ENCODE measurements around the gene PRDX1. TPM values are rescaled to one million over a fixed set of nuclear protein-coding genes. Genes with fewer than 3 reads are reported as not detected.
"Not testable (repeated sequence)": the region's sequence is repeated elsewhere in the genome, so short reads cannot be mapped to it uniquely, and the experiment has no call there.

PRDX1 gene
- total RNA-seq, 4 donors from 2014 or later = 216 to 325 (median 281) TPM

- 93 to 94% methylated on average over 11 of the region's 11 CpGs for WGBS, 2 donors
- TF ChIP-seq, protein P1, sequence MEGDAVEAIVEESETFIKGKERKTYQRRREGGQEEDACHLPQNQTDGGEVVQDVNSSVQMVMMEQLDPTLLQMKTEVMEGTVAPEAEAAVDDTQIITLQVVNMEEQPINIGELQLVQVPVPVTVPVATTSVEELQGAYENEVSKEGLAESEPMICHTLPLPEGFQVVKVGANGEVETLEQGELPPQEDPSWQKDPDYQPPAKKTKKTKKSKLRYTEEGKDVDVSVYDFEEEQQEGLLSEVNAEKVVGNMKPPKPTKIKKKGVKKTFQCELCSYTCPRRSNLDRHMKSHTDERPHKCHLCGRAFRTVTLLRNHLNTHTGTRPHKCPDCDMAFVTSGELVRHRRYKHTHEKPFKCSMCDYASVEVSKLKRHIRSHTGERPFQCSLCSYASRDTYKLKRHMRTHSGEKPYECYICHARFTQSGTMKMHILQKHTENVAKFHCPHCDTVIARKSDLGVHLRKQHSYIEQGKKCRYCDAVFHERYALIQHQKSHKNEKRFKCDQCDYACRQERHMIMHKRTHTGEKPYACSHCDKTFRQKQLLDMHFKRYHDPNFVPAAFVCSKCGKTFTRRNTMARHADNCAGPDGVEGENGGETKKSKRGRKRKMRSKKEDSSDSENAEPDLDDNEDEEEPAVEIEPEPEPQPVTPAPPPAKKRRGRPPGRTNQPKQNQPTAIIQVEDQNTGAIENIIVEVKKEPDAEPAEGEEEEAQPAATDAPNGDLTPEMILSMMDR (IDR thresholded peaks at IDR 0.05) = no peak
- no peak for TF ChIP-seq POLR2A (IDR thresholded peaks at IDR 0.05)
- H3K4me3 ChIP-seq (ENCODE audit: low read depth, poor library complexity, severe bottlenecking) = no peak overlapping the region
- no peak for DNase-seq (ENCODE audit: low spot score in 2 of 2)
- intact Hi-C loops (cut with DNase I; ENCODE audit: low total_unique reads) = no loop called here
Observed at GRCh38 chr1:45530632-45531135, 9.0 kb upstream of the PRDX1 start.

- H3K4me3 ChIP-seq (ENCODE audit: low read depth, poor library complexity, severe bottlenecking) = no peak overlapping the region
- DNase-seq (ENCODE audit: low spot score in 2 of 2) = no peak
- no peak for TF ChIP-seq POLR2A (IDR thresholded peaks at IDR 0.05)
- TF ChIP-seq, protein P1 (IDR thresholded peaks at IDR 0.05) = no peak
- intact Hi-C loops (cut with DNase I; ENCODE audit: low total_unique reads) = no loop called here
- WGBS, 2 donors = 100% methylated on average over 1 of the region's 1 CpG
Observed at GRCh38 chr1:45526135-45526644, 4.5 kb upstream of the PRDX1 start.

DNA sequence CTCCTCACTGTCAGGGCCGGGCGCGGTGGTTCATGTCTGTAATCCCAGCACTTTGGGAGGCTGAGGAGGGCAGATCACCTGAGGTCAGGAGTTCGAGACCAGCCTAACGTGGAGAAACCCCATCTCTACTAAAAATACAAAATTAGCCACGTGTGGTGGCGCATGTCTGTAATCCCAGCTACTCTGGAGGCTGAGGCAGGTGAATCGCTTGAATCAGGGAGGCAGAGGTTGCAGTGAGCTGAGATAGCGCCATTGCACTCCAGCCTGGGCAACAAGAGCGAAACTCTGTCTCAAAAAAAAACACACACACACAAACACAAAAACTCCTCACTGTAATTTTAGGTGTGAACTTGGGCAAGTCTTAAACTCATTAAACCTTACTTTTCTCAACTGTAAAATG lies 2.3 kb upstream of the PRDX1 start:
- DNase-seq (ENCODE audit: low spot score in 2 of 2); intact Hi-C loops (cut with DNase I; ENCODE audit: low total_unique reads); H3K4me3 ChIP-seq (ENCODE audit: low read depth, poor library complexity, severe bottlenecking): not testable (repeated sequence)
- WGBS, 2 donors = 91 to 92% methylated on average over 10 of the region's 10 CpGs

DNA sequence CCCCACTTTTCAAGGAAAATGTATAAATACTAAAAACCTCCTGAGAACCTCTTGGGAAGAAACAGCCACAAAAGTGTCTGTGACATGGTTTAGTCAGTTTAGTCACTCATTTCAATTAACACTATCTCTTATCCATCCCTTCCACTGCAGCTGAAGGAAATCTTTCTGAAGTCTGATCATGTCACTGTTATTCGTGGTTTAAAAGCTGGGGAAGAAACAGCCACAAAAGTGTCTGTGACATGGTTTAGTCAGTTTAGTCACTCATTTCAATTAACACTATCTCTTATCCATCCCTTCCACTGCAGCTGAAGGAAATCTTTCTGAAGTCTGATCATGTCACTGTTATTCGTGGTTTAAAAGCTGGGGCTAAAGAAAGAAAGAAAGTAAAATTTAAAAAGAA lies 1.8 kb upstream of the PRDX1 start:
- WGBS, 2 donors = 69 to 72% methylated on average over 2 of the region's 2 CpGs

GRCh38 chr1:45522324-45523104 lies 830 bp upstream of the PRDX1 start:
- no peak for DNase-seq (ENCODE audit: low spot score in 2 of 2)
- intact Hi-C loops (cut with DNase I; ENCODE audit: low total_unique reads) = no loop called here
- WGBS, 2 donors = 64% methylated on average over 21 of the region's 21 CpGs
- peak overlapping the region; percentile 89 for H3K4me3 ChIP-seq (ENCODE audit: low read depth, poor library complexity, severe bottlenecking)
- TF ChIP-seq POLR2A (IDR thresholded peaks at IDR 0.05) = no peak
- TF ChIP-seq, protein P1 (IDR thresholded peaks at IDR 0.05) = no peak

More for the DNA sequence above, 1.8 kb upstream of the PRDX1 start:
- DNase-seq (ENCODE audit: low spot score in 2 of 2); intact Hi-C loops (cut with DNase I; ENCODE audit: low total_unique reads); H3K4me3 ChIP-seq (ENCODE audit: low read depth, poor library complexity, severe bottlenecking): not testable (repeated sequence)

- H3K4me3 ChIP-seq (ENCODE audit: low read depth, poor library complexity, severe bottlenecking); DNase-seq (ENCODE audit: low spot score in 2 of 2): not testable (repeated sequence)
- whole genome bisulfite sequencing, 2 donors = 75 to 76% methylated on average over 16 of the region's 16 CpGs
- intact Hi-C loops (cut with DNase I; ENCODE audit: low total_unique reads) = loop anchor here (10.0 kb wide), 1 partner anchor 45 kb away; no protein-coding TSS in a partner anchor
Observed at GRCh38 chr1:45519774-45520173, 1.9 kb downstream of the PRDX1 start.

DNA sequence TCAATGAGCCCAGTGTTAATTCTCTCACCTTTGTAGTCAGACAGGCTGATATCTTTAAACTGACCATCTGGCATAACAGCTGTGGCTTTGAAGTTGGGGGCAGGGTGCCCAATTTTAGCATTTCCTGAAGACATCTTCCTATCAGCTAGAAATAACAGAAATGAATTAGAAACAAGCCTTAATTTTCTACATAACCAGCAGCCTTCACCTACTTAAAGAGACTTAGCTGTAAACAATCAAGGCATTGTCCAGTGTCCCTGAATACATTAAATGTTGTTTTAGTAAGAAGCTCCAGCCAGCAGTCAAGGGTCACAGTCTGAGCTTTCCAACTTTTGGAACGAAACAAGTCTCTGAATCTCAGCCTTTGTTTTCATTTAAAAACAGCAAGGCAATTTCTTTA lies 2.8 kb downstream of the PRDX1 start:
- TF ChIP-seq, protein P1 (IDR thresholded peaks at IDR 0.05) = no peak
- no peak for TF ChIP-seq POLR2A (IDR thresholded peaks at IDR 0.05)
- WGBS, 2 donors = 3 to 17% methylated on average over 1 of the region's 1 CpG
- intact Hi-C loops (cut with DNase I; ENCODE audit: low total_unique reads) = loop anchor here (10.0 kb wide), 1 partner anchor 46 kb away; no protein-coding TSS in a partner anchor
- no peak for DNase-seq (ENCODE audit: low spot score in 2 of 2)
- no peak overlapping the region for H3K4me3 ChIP-seq (ENCODE audit: low read depth, poor library complexity, severe bottlenecking)

DNA sequence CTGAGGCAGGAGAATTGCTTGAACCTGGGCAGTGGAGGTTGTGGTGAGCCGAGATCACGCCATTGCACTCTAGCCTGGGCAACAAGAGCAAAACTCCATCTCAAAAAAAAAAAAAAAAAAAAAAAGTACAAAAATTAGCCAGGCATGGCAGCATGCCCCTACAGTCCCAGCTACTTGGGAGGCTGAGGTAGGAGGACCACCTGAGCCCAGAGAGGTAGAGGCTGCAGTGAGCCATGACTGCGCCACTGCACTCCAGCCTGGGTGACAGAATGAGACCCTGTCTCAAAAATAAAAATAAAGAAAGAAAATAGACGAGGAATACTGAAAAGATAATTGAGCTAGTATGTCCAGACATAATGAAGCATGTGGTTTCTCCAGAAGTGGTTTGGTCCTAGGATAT lies 3.3 kb downstream of the PRDX1 start:
- not testable (repeated sequence) for H3K4me3 ChIP-seq (ENCODE audit: low read depth, poor library complexity, severe bottlenecking); DNase-seq (ENCODE audit: low spot score in 2 of 2)
- intact Hi-C loops (cut with DNase I; ENCODE audit: low total_unique reads) = loop anchor here (10.0 kb wide), 1 partner anchor 46 kb away; no protein-coding TSS in a partner anchor
- 93 to 98% methylated on average over 4 of the region's 4 CpGs for WGBS, 2 donors
